Adipocyte (in vitro differentiated cells): Measurements from ENCODE around the gene BLOC1S3.

ENCODE experiments used
- DNase-seq: peaks from one replicate; pipeline ENCODE4 v3.0.0-alpha.2; 2015; ENCODE audit warnings: low read depth
- H3K27me3 ChIP-seq: replicated peaks from 2 replicates; pipeline ENCODE4 v1.7.0; 2013; ENCODE audit warnings: mild to moderate bottlenecking, low read length, moderate library complexity; ENCODE audit not compliant: control insufficient read depth, insufficient read depth
- H3K36me3 ChIP-seq: 2 replicates; pipeline ENCODE4 v1.7.0; 2013; ENCODE audit warnings: low read length, mild to moderate bottlenecking, moderate library complexity; ENCODE audit not compliant: control insufficient read depth, insufficient read depth, severe bottlenecking
- H3K4me1 ChIP-seq: 2 replicates; pipeline ENCODE4 v1.7.0; 2013; ENCODE audit warnings: mild to moderate bottlenecking, low read length, moderate library complexity; ENCODE audit not compliant: control insufficient read depth, insufficient read depth
- H3K4me3 ChIP-seq: 2 replicates; pipeline ENCODE4 v1.7.0; 2013; ENCODE audit warnings: mild to moderate bottlenecking, low read length, moderate library complexity
- H3K9ac ChIP-seq: 2 replicates; pipeline ENCODE4 v1.7.0; 2013; ENCODE audit warnings: mild to moderate bottlenecking, low read length, moderate library complexity
- H3K9me3 ChIP-seq: 2 replicates; pipeline ENCODE4 v1.7.0; 2013; ENCODE audit warnings: mild to moderate bottlenecking, low read length, moderate library complexity; ENCODE audit not compliant: control insufficient read depth

Gene BLOC1S3

GRCh38 chr19:45166723-45167252 is 11.8 kb upstream of the BLOC1S3 start:
- DNase-seq, result no peak
- Histone ChIP-seq H3K27me3 (peaks cover 5% of the 10 kb centered on the region), H3K36me3 (no peaks in the 10 kb centered on the region), H3K4me1 (peaks cover 10% of the 10 kb centered on the region), H3K9ac (no peak overlapping the region), H3K4me3 (no peak overlapping the region), H3K9me3 (no peaks in the 10 kb centered on the region)

- peaks cover 10% of the 10 kb centered on the region for H3K4me1 ChIP-seq
- no peaks in the 10 kb centered on the region for H3K36me3 ChIP-seq
- no peak for DNase-seq
- no peaks in the 10 kb centered on the region for H3K9me3 ChIP-seq
- H3K9ac ChIP-seq, result no peak overlapping the region
- no peaks in the 10 kb centered on the region for H3K27me3 ChIP-seq
- H3K4me3 ChIP-seq, result no peak overlapping the region
Observed at GRCh38 chr19:45168767-45169351, 9.7 kb upstream of the BLOC1S3 start.

GRCh38 chr19:45169602-45170001 is 9.0 kb upstream of the BLOC1S3 start:
- Histone ChIP-seq H3K9me3 (no peaks in the 10 kb centered on the region), H3K36me3 (no peaks in the 10 kb centered on the region), H3K4me1 (peaks cover 4% of the 10 kb centered on the region), H3K27me3 (no peaks in the 10 kb centered on the region), H3K9ac (no peak overlapping the region), H3K4me3 (no peak overlapping the region)
- DNase-seq, result no peak

GRCh38 chr19:45170146-45171106 is 8.2 kb upstream of the BLOC1S3 start:
- H3K36me3 ChIP-seq, result no peaks in the 10 kb centered on the region
- H3K4me3 ChIP-seq, result no peak overlapping the region
- DNase-seq, result no peak
- H3K27me3 ChIP-seq, result no peaks in the 10 kb centered on the region
- H3K4me1 ChIP-seq, result peaks cover 1% of the 10 kb centered on the region
- no peaks in the 10 kb centered on the region for H3K9me3 ChIP-seq
- no peak overlapping the region for H3K9ac ChIP-seq

- DNase-seq, result no peak
- no peak overlapping the region for H3K9ac ChIP-seq
Observed at GRCh38 chr19:45171211-45171623, 7.4 kb upstream of the BLOC1S3 start.

GRCh38 chr19:45172173-45172572 is 6.4 kb upstream of the BLOC1S3 start:
- DNase-seq, result no peak
- Histone ChIP-seq H3K36me3 (no peaks in the 10 kb centered on the region), H3K9me3 (no peaks in the 10 kb centered on the region), H3K9ac (no peak overlapping the region), H3K4me3 (no peak overlapping the region), H3K4me1 (peaks cover 9% of the 10 kb centered on the region), H3K27me3 (no peaks in the 10 kb centered on the region)

More at GRCh38 chr19:45171211-45171623, 7.4 kb upstream of the BLOC1S3 start:
- Histone ChIP-seq H3K36me3 (no peaks in the 10 kb centered on the region), H3K4me3 (no peak overlapping the region), H3K27me3 (no peaks in the 10 kb centered on the region), H3K4me1 (peaks cover 5% of the 10 kb centered on the region), H3K9me3 (no peaks in the 10 kb centered on the region)

GRCh38 chr19:45172611-45173208 is 5.9 kb upstream of the BLOC1S3 start:
- no peaks in the 10 kb centered on the region for H3K36me3 ChIP-seq
- H3K27me3 ChIP-seq, result no peaks in the 10 kb centered on the region
- no peaks in the 10 kb centered on the region for H3K9me3 ChIP-seq
- DNase-seq, result no peak
- H3K4me1 ChIP-seq, result peaks cover 14% of the 10 kb centered on the region
- no peak overlapping the region for H3K4me3 ChIP-seq
- no peak overlapping the region for H3K9ac ChIP-seq

GRCh38 chr19:45173816-45174215 is 4.8 kb upstream of the BLOC1S3 start:
- Histone ChIP-seq H3K9ac (no peak overlapping the region), H3K4me3 (no peak overlapping the region), H3K4me1 (peaks cover 14% of the 10 kb centered on the region), H3K9me3 (no peaks in the 10 kb centered on the region), H3K36me3 (no peaks in the 10 kb centered on the region), H3K27me3 (no peaks in the 10 kb centered on the region)
- no peak for DNase-seq

GRCh38 chr19:45175515-45176345 is 2.9 kb upstream of the BLOC1S3 start:
- no peak overlapping the region for H3K4me3 ChIP-seq
- DNase-seq, result no peak
- H3K9me3 ChIP-seq, result no peaks in the 10 kb centered on the region
- no peak overlapping the region for H3K9ac ChIP-seq
- H3K36me3 ChIP-seq, result no peaks in the 10 kb centered on the region
- H3K4me1 ChIP-seq, result peaks cover 24% of the 10 kb centered on the region
- H3K27me3 ChIP-seq, result no peaks in the 10 kb centered on the region

GRCh38 chr19:45177817-45178261 is 745 bp upstream of the BLOC1S3 start, which contains the start of gene TRAPPC6A:
TRAPPC6A (minus strand) TSS chr19:45178237; CDS start chr19:45178218, 19 bp downstream.
- H3K9me3 ChIP-seq, result no peaks in the 10 kb centered on the region
- no peaks in the 10 kb centered on the region for H3K27me3 ChIP-seq
- no peaks in the 10 kb centered on the region for H3K36me3 ChIP-seq
- peak within 1 kb of the TSS; percentile 99 for H3K4me3 ChIP-seq
- DNase-seq, result peak; percentile 68
- H3K4me1 ChIP-seq, result peaks cover 30% of the 10 kb centered on the region
- H3K9ac ChIP-seq, result peak within 1 kb of the TSS; percentile 91
